Ishikawa (cell line): Measurements from ENCODE around the gene CAMTA1.

Experiments used
- CEBPB ChIP-seq: IDR thresholded peaks from 2 replicates; pipeline ENCODE4 v1.6.1; 2012
- CREB1 ChIP-seq: IDR thresholded peaks from 2 replicates; pipeline ENCODE4 v1.6.1; 2012; ENCODE audit warnings: low read depth
- EGR1 ChIP-seq: IDR thresholded peaks from 2 replicates; pipeline ENCODE4 v1.6.1; 2012
- EP300 ChIP-seq: IDR thresholded peaks from 2 replicates; pipeline ENCODE4 v1.6.1; 2012; ENCODE audit warnings: borderline replicate concordance
- FOXM1 ChIP-seq: IDR thresholded peaks from 2 replicates; pipeline ENCODE4 v1.6.1; 2012; ENCODE audit warnings: low read depth, borderline replicate concordance
- MAX ChIP-seq: IDR thresholded peaks from 2 replicates; pipeline ENCODE4 v1.6.1; 2012
- NFIC ChIP-seq: IDR thresholded peaks from 2 replicates; pipeline ENCODE4 v1.6.1; 2012
- RAD21 ChIP-seq: IDR thresholded peaks from 2 replicates; pipeline ENCODE4 v1.6.1; 2012; ENCODE audit warnings: low read depth
- REST ChIP-seq: IDR thresholded peaks from 2 replicates; pipeline ENCODE4 v1.6.1; 2012; ENCODE audit warnings: low read depth, mild to moderate bottlenecking
- TAF1 ChIP-seq: IDR thresholded peaks from 2 replicates; pipeline ENCODE4 v1.6.1; 2012; ENCODE audit warnings: low read depth, mild to moderate bottlenecking
- TCF12 ChIP-seq: IDR thresholded peaks from 2 replicates; pipeline ENCODE4 v1.6.1; 2012; ENCODE audit warnings: low read depth
- TEAD4 ChIP-seq: IDR thresholded peaks from 2 replicates; pipeline ENCODE4 v1.6.1; 2012
- USF1 ChIP-seq: IDR thresholded peaks from 2 replicates; pipeline ENCODE4 v1.6.1; 2012
- YY1 ChIP-seq: IDR thresholded peaks from 2 replicates; pipeline ENCODE4 v1.6.1; 2012; ENCODE audit warnings: low read depth
- ZBTB7A ChIP-seq: IDR thresholded peaks from 2 replicates; pipeline ENCODE4 v1.6.1; 2012; ENCODE audit warnings: low read depth

Gene CAMTA1

GRCh38 chr1:7596126-7596965, 811.1 kb downstream of the CAMTA1 start:
- no peak for TF ChIP-seq REST
- TF ChIP-seq NFIC, result no peak
- TF ChIP-seq EP300, result no peak
- TF ChIP-seq CREB1, result no peak

GRCh38 chr1:7606096-7606495, 820.8 kb downstream of the CAMTA1 start:
- TF ChIP-seq CEBPB, result no peak
- TF ChIP-seq EGR1, result no peak
- no peak for TF ChIP-seq TEAD4
- TF ChIP-seq NFIC, result no peak
- TF ChIP-seq RAD21, result no peak
- no peak for TF ChIP-seq TCF12

- no peak for TF ChIP-seq EGR1
- TF ChIP-seq MAX, result no peak
- TF ChIP-seq REST, result no peak
- TF ChIP-seq CREB1, result no peak
- no peak for TF ChIP-seq USF1
- TF ChIP-seq TAF1, result no peak
- no peak for TF ChIP-seq CEBPB
Observed at GRCh38 chr1:7607097-7607496, 821.8 kb downstream of the CAMTA1 start.

GRCh38 chr1:7608628-7609305, 823.5 kb downstream of the CAMTA1 start:
- TF ChIP-seq FOXM1 (no peak), NFIC (no peak), RAD21 (no peak), EP300 (no peak), ZBTB7A (no peak), CREB1 (no peak), TCF12 (no peak), EGR1 (no peak), TEAD4 (no peak), TAF1 (no peak), REST (no peak), USF1 (no peak), MAX (no peak), YY1 (no peak), CEBPB (no peak)
